HEK293T (cell line): ENCODE results near the gene GNB5.

Source experiments
- CTBP1 ChIP-seq: fragments of 450-650 bp; IDR thresholded peaks from 2 replicates; pipeline ENCODE4 v1.6.1; 2016; ENCODE audit warnings: borderline replicate concordance
- ELF4 ChIP-seq: fragments of 450-650 bp; IDR thresholded peaks from 2 replicates; pipeline ENCODE4 v1.6.1; 2017; ENCODE audit warnings: antibody characterized with exemption
- FOXA1 ChIP-seq: fragments of 450-650 bp; IDR thresholded peaks from 2 replicates; pipeline ENCODE4 v1.6.1; 2016; ENCODE audit warnings: mild to moderate bottlenecking
- FOXK2 ChIP-seq: fragments of 450-650 bp; IDR thresholded peaks from 2 replicates; pipeline ENCODE4 v1.6.1; 2016; ENCODE audit warnings: mild to moderate bottlenecking
- FOXM1 ChIP-seq: fragments of 450-650 bp; IDR thresholded peaks from 2 replicates; pipeline ENCODE4 v1.6.1; 2017; ENCODE audit warnings: mild to moderate bottlenecking, borderline replicate concordance
- HDGF ChIP-seq: fragments of 450-650 bp; IDR thresholded peaks from 2 replicates; pipeline ENCODE4 v1.6.1; 2017; ENCODE audit warnings: antibody characterized with exemption, borderline replicate concordance
- L3MBTL2 ChIP-seq: fragments of 450-650 bp; conservative IDR thresholded peaks from 2 replicates; pipeline ENCODE4 v1.6.1; 2016; ENCODE audit warnings: mild to moderate bottlenecking
- LEF1 ChIP-seq: fragments of 450-650 bp; IDR thresholded peaks from 2 replicates; pipeline ENCODE4 v1.6.1; 2017; ENCODE audit warnings: mild to moderate bottlenecking, borderline replicate concordance
- NFRKB ChIP-seq: fragments of 450-650 bp; IDR thresholded peaks from 2 replicates; pipeline ENCODE4 v1.6.1; 2016; ENCODE audit warnings: mild to moderate bottlenecking, moderate library complexity
- SP1 ChIP-seq: fragments of 450-650 bp; IDR thresholded peaks from 2 replicates; pipeline ENCODE4 v1.6.1; 2017
- SUZ12 ChIP-seq: fragments of 450-650 bp; IDR thresholded peaks from 2 replicates; pipeline ENCODE4 v1.6.1; 2016; ENCODE audit warnings: mild to moderate bottlenecking
- TARDBP ChIP-seq: fragments of 450-650 bp; IDR thresholded peaks from 2 replicates; pipeline ENCODE4 v1.6.1; 2016
- ZNF384 ChIP-seq: fragments of 450-650 bp; IDR thresholded peaks from 2 replicates; pipeline ENCODE4 v1.6.1; 2016

DNA sequence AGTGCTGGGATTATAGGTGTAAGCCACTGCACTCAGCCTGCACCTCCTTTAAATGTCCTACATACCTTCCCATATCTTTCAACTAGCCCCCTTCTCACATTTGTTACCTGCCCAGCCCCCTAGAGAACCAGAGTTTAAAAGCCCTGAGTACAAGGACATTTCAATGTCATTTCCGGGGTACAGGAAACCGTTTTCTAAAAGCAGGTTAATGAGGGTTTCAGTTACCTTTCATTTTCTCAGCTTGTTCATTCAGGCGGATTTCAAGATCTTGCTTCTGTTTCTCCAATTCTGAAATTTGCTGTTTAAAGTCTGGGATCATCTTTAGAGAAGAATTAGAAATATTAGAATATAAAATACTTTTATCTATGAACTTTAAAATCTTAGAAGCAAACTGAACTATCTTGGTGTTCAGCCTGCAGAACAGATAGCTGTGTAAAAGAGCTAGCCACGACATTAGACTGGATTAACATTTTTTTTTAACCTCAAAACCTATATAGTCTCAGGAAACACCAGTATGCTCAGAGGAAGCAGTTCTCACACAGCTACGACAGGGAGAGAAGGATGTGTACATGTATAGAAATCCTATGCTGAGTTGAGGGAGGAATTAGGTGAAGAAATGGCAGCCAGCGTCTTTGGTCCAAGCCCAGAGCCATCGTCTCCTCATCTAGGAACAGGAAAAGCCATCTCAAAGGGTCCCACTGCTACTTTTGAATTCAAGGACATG, 29.9 kb upstream of the GNB5 start:
- TF ChIP-seq CTBP1 (no peak), L3MBTL2 (no peak), LEF1 (no peak), SP1 (no peak), FOXA1 (no peak), FOXK2 (no peak), SUZ12 (no peak), ELF4 (no peak), FOXM1 (no peak), ZNF384 (no peak), TARDBP (no peak), NFRKB (no peak), HDGF (no peak)
